Gastrocnemius medialis (tissue), 4 donors: ENCODE measurements around the gene ZNF318.

Source experiments
- CTCF ChIP-seq, 5 experiments: fragments of 450-650 bp in 3 of 5; fragments of 200-600 bp in 2 of 5; sonication (generic) in 2 of 5; IDR thresholded peaks in 4 of 5; conservative IDR thresholded peaks in 1 of 5; 1 replicate in 4 of 5; 2 replicates in 1 of 5; pipeline ENCODE4 v1.5.1; 2016 to 2019; ENCODE audit warnings: antibody characterized with exemption in 5 of 5, mild to moderate bottlenecking in 3 of 5, moderate library complexity in 3 of 5
- POLR2A ChIP-seq, 2 donors: fragments of 450-650 bp; IDR thresholded peaks; one replicate each; pipeline ENCODE4 v1.6.1; 2017; ENCODE audit warnings: antibody characterized with exemption in 2 of 2, mild to moderate bottlenecking in 2 of 2, moderate library complexity in 2 of 2

GRCh38 chr6:43328528-43328927, 40.9 kb downstream of the ZNF318 start:
- TF ChIP-seq CTCF (IDR thresholded peaks at IDR 0.05 in 4 of 5, conservative IDR thresholded peaks at IDR 0.05 in 1 of 5) (no peak), POLR2A (IDR thresholded peaks at IDR 0.05) (no peak)
